Spleen (tissue), 7 donors: Measurements from ENCODE around the gene AMPH.

Experiments
- POLR2A ChIP-seq, 3 donors: fragments of 450-650 bp; IDR thresholded peaks; one replicate each; pipeline ENCODE4 v1.5.1; 2017; ENCODE audit warnings: antibody characterized with exemption in 3 of 3, mild to moderate bottlenecking in 1 of 3
- TF ChIP-seq, protein P1 (sequence below), 11 experiments: fragments of 200-600 bp in 7 of 11; fragments of 450-650 bp in 4 of 11; sonication (generic) in 4 of 11; IDR thresholded peaks in 8 of 11; conservative IDR thresholded peaks in 3 of 11; 1 replicate in 7 of 11; 2 replicates in 4 of 11; pipeline versions ENCODE4 v1.4.0 to v1.8.0; 2016 to 2021; ENCODE audit warnings: antibody characterized with exemption in 11 of 11, inconsistent platforms in 4 of 11, mild to moderate bottlenecking in 1 of 11
- donor health status: DM: no; HTN: no; CAD: no; lungs with moderate emphysema.
- donor health status: DM: no; HTN: no; CAD: no.
- donor health status: DM: no; HTN: no; CAD: no.

DNA sequence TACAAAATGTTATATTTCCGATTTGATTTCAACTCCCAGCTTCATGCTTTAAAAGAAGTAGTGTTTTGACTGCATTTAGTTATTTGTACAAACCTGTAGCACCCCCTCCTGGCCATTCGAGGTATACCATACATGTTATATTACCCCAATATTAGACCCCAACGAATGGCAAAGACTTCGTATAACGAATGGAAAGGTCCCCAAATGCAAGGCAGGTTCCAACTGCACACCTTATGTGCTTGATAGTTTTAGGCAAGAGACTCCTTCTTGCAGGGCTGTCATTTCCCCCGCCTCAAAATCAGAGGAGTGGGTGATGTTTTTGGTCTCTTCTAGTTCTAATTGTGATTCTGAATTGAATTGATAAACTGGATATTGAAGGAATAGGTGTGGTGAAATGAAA, 256.7 kb downstream of the AMPH start:
- no peak for TF ChIP-seq POLR2A (IDR thresholded peaks at IDR 0.05)
- TF ChIP-seq, protein P1, sequence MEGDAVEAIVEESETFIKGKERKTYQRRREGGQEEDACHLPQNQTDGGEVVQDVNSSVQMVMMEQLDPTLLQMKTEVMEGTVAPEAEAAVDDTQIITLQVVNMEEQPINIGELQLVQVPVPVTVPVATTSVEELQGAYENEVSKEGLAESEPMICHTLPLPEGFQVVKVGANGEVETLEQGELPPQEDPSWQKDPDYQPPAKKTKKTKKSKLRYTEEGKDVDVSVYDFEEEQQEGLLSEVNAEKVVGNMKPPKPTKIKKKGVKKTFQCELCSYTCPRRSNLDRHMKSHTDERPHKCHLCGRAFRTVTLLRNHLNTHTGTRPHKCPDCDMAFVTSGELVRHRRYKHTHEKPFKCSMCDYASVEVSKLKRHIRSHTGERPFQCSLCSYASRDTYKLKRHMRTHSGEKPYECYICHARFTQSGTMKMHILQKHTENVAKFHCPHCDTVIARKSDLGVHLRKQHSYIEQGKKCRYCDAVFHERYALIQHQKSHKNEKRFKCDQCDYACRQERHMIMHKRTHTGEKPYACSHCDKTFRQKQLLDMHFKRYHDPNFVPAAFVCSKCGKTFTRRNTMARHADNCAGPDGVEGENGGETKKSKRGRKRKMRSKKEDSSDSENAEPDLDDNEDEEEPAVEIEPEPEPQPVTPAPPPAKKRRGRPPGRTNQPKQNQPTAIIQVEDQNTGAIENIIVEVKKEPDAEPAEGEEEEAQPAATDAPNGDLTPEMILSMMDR (IDR thresholded peaks at IDR 0.05 in 8 of 11, conservative IDR thresholded peaks at IDR 0.05 in 3 of 11) = peak in 10 of 11 experiments; percentile 42 to 74 (median 68)
